HEK293 (cell line): Measurements from ENCODE around the gene MX1.

ENCODE experiments used
- CTCF ChIP-seq: fragments of 450-650 bp; formaldehyde crosslinking; IDR thresholded peaks from 2 replicates; pipeline ENCODE4 v1.5.1; 2016; ENCODE audit warnings: missing biosample characterization, missing genetic modification characterization
- KLF1 ChIP-seq: fragments of 450-650 bp; formaldehyde crosslinking; IDR thresholded peaks from 2 replicates; pipeline ENCODE4 v1.5.1; 2016; ENCODE audit warnings: missing biosample characterization, missing genetic modification characterization
- MEIS1 ChIP-seq: sonication (generic); formaldehyde crosslinking; IDR thresholded peaks from 2 replicates; pipeline ENCODE4 v1.8.1; 2022; ENCODE audit warnings: missing genetic modification reagents, mild to moderate bottlenecking, borderline replicate concordance
- ZNF132 ChIP-seq: fragments of 450-650 bp; formaldehyde crosslinking; IDR thresholded peaks from 2 replicates; pipeline ENCODE4 v1.5.1; 2017; ENCODE audit warnings: missing biosample characterization, missing genetic modification characterization, borderline replicate concordance
- ZNF184 ChIP-seq: fragments of 450-650 bp; IDR thresholded peaks from 2 replicates; pipeline ENCODE4 v1.5.1; 2018; ENCODE audit warnings: missing biosample characterization, mild to moderate bottlenecking, missing genetic modification characterization
- ZNF24 ChIP-seq: fragments of 450-650 bp; formaldehyde crosslinking; IDR thresholded peaks from 2 replicates; pipeline ENCODE4 v1.5.1; 2016; ENCODE audit warnings: missing biosample characterization, missing genetic modification characterization
- ZNF280C ChIP-seq: fragments of 450-650 bp; formaldehyde crosslinking; IDR thresholded peaks from 2 replicates; pipeline ENCODE4 v1.5.1; 2016; ENCODE audit warnings: missing biosample characterization, missing genetic modification characterization
- ZNF335 ChIP-seq: fragments of 450-650 bp; formaldehyde crosslinking; conservative IDR thresholded peaks from 2 replicates; pipeline ENCODE4 v1.5.1; 2016; ENCODE audit warnings: missing biosample characterization, missing genetic modification characterization
- ZNF354C ChIP-seq: fragments of 450-650 bp; formaldehyde crosslinking; IDR thresholded peaks from 2 replicates; pipeline ENCODE4 v1.5.1; 2016; ENCODE audit warnings: missing biosample characterization, missing genetic modification characterization, low read depth, borderline replicate concordance
- ZNF449 ChIP-seq: fragments of 450-650 bp; formaldehyde crosslinking; IDR thresholded peaks from 2 replicates; pipeline ENCODE4 v1.5.1; 2017; ENCODE audit warnings: missing biosample characterization, mild to moderate bottlenecking, missing genetic modification characterization, moderate library complexity
- ZNF561 ChIP-seq: fragments of 450-650 bp; IDR thresholded peaks from 2 replicates; pipeline ENCODE4 v1.5.1; 2018; ENCODE audit warnings: missing biosample characterization, missing genetic modification characterization, borderline replicate concordance
- ZNF626 ChIP-seq: fragments of 450-650 bp; sonication (Bioruptor Pico); formaldehyde crosslinking; IDR thresholded peaks from 2 replicates; pipeline ENCODE4 v1.5.1; 2018; ENCODE audit warnings: missing biosample characterization, missing genetic modification characterization, inconsistent platforms
- ZNF704 ChIP-seq: fragments of 450-650 bp; formaldehyde crosslinking; IDR thresholded peaks from 2 replicates; pipeline ENCODE4 v1.5.1; 2016; ENCODE audit warnings: missing biosample characterization, missing genetic modification characterization

- no peak for TF ChIP-seq ZNF354C
- no peak for TF ChIP-seq CTCF
- TF ChIP-seq ZNF626 (tag by site-specific recombination), result no peak
- no peak for TF ChIP-seq MEIS1 (CRISPR knock-in tag)
- TF ChIP-seq ZNF132 (tag by site-specific recombination), result no peak
- TF ChIP-seq ZNF280C (tag by site-specific recombination), result no peak
- TF ChIP-seq ZNF704 (tag by site-specific recombination), result no peak
- TF ChIP-seq ZNF24 (tag by site-specific recombination), result no peak
- no peak for TF ChIP-seq ZNF184 (tag by site-specific recombination)
- TF ChIP-seq ZNF449 (tag by site-specific recombination), result no peak
- TF ChIP-seq ZNF561 (tag by site-specific recombination), result no peak
- TF ChIP-seq ZNF335, result no peak
- no peak for TF ChIP-seq KLF1 (tag by site-specific recombination)
Observed at GRCh38 chr21:41491412-41491811, 65.4 kb downstream of the MX1 start.
